ENCODE measurements around the gene ARV1.
"Not testable (repeated sequence)": the region's sequence is repeated elsewhere in the genome, so short reads cannot be mapped to it uniquely, and the experiment has no call there.

Gene ARV1

DNA sequence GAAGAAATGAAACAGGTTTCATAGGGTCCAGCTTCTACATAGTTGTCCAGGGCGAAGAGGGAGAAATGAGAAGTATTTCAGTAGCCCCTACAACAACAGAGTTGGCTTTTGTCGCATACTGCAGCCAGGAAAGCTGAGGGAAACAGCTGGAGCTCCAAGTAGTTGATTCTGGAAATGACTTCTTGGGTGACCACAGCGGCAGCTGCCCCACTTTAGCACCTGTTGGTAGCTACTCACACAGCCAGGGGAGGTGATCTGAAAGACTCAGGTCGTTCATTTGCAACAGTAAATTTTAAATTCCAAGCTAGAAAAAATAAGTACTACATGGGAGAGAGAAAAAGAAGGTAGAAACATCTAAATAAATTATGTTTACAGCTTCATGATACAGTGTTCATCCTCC is 2.5 kb upstream of the ARV1 start:
- no peak for DNase-seq (ENCODE audit: low spot score)
- TF ChIP-seq, protein P1, sequence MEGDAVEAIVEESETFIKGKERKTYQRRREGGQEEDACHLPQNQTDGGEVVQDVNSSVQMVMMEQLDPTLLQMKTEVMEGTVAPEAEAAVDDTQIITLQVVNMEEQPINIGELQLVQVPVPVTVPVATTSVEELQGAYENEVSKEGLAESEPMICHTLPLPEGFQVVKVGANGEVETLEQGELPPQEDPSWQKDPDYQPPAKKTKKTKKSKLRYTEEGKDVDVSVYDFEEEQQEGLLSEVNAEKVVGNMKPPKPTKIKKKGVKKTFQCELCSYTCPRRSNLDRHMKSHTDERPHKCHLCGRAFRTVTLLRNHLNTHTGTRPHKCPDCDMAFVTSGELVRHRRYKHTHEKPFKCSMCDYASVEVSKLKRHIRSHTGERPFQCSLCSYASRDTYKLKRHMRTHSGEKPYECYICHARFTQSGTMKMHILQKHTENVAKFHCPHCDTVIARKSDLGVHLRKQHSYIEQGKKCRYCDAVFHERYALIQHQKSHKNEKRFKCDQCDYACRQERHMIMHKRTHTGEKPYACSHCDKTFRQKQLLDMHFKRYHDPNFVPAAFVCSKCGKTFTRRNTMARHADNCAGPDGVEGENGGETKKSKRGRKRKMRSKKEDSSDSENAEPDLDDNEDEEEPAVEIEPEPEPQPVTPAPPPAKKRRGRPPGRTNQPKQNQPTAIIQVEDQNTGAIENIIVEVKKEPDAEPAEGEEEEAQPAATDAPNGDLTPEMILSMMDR (IDR thresholded peaks at IDR 0.05; ENCODE audit: extremely low read depth, missing control alignments): no peak

DNA sequence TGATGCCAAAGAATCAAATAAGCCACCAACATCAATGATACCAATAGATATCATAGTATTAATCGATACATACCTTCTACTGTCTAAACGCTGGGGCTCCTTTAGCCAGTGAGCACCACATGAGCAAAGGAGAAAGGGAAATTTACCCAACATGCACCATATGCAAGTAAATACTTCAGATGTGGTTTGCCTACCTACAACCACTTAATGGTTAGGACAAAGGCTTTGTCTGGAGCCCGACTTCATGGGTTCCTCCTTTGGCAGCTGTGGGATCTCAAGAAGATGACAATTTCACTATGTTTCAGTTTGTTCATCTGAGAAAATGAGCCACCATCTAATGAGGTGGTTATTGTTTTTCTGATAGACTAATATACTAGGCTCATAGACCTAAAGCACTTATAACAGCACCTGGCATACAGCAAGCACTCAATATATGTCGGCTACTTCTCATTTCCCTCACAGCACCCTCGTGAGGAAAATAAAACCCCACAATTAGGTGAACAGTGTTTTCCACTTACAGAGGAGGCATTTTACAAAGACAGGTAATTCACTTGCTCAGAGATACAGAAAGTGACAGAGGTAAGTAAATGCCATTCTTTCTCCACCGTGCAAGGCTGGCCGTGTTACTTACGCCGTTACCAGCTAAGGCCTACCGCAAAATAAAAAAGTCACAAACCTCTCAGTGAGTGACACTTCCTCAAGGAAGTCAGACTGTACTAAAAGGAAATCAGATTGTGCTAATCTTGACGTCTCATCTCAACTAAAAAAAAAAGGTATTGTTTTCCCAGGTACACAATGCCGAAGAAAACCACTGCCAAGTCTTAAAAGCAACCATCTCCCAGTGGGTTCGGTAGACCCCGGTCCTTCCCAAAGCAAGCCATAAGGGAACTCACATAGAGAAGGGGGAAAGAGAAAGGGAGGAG is 1.8 kb upstream of the ARV1 start:
- peak; percentile 22 for DNase-seq (ENCODE audit: low spot score)

DNA sequence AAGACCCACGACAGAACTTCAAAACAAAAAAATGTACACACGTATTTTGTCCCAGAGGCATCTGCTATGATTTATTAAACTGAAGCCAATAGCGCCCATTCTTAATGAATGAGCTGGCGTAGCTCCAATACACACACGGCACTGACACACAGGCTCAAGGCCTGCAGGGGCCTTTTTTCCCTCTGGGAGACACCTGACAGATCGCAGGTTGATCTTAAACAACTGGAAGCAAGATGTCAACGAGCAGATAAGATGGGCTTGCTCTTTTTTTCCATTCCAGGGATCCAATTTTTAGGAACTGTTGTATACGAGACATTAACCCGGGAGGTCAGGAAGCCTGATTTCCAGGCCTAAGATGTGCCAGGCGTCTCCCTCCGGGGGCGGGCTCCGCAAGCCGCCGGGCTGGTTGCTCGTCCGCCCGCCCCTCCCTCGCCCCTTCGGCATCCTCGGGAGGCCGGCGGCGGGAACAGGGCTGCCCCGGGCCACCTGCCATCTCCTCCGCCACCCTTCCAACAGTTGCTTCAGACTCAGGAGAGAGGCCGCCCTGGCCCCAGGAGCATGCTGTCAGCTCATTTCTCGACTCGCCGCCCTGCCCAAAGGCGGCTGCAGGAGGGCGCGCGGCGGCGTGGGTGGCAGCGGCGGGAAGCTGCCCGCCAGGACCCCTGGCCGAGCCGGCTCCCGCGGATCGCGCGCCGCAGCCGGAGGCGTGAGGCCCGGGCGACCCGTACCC is 968 bp upstream of the ARV1 start:
- TF ChIP-seq, protein P1 (IDR thresholded peaks at IDR 0.05; ENCODE audit: extremely low read depth, missing control alignments): no peak
- DNase-seq (ENCODE audit: low spot score): peak; percentile 35

More for the DNA sequence above, 1.8 kb upstream of the ARV1 start:
- TF ChIP-seq, protein P1 (IDR thresholded peaks at IDR 0.05; ENCODE audit: extremely low read depth, missing control alignments): no peak

DNA sequence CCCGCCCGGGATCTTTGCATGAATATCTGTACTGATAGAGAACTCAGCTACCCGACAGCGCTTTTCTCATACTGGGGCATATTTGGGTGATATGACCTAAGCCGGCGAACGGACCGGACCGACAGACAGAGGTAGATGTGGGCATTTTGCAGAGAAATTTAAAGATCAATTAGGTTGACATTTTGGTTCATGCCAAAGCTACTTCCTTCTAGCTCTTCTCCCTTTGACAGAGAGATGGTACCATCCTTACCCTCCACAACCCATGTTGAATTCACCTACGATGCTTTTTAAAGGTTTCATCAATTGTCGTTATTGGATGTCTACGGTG is 459 bp downstream of the ARV1 start:
- DNase-seq (ENCODE audit: low spot score): no peak
- TF ChIP-seq, protein P1 (IDR thresholded peaks at IDR 0.05; ENCODE audit: extremely low read depth, missing control alignments): no peak

DNA sequence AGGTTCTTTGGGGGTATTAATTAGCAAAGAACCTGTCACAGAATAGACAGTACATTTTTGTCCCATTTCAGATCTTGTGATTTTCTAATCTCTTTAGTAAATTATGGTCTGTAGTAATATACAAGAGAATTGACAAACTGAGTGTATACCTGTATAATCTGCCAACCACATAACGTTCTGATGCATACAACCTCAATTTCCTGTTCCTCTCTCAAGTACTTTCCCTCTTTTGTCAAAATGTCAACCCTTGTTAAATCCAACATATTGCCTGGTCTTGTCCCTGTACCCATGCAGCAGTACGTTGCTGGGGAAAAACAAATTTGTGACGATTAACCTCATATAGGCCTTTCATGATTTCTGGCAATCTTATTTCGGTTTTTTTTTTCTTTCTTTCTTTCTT is 1.1 kb downstream of the ARV1 start:
- DNase-seq (ENCODE audit: low spot score): no peak
- TF ChIP-seq, protein P1 (IDR thresholded peaks at IDR 0.05; ENCODE audit: extremely low read depth, missing control alignments): no peak

DNA sequence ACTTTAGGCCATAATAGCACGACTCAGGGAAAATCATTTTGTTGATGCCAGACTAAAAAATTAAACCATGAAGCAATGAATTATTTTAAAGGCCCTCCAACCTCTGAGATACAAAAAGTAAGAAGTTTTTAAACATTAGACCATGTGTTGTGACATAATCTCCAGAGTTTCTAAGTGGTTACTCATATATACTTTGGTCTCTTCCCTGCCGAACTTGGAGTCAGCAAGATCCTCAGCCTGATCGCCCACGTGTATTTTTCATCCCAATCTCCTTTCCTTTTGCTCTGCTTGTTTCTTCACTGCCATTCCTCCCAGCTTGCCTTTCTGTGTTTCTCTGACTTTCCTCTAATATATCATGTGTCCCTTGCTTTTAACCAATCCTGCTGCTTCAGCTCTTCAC is 3.8 kb downstream of the ARV1 start:
- TF ChIP-seq, protein P1 (IDR thresholded peaks at IDR 0.05; ENCODE audit: extremely low read depth, missing control alignments): no peak
- no peak for DNase-seq (ENCODE audit: low spot score)

DNA sequence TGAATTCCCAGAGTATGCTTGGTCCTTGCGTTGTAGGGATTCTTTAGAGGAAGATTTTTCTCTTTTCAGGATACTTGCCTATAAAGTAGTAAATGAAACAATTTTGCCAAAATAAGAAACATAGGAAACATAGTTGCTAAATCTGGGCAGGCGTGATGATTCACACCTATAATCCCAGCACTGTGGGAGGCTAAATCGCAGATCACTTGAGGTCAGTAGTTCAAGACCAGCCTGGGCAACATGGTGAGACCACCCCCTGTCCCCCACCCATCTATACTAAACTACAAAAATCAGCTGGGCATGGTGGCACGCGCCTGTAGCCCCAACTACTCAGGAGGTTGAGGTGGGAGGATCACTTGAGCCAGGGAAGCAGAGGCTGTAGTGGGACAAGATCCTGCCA is 4.9 kb downstream of the ARV1 start:
- DNase-seq (ENCODE audit: low spot score): no peak
- TF ChIP-seq, protein P1 (IDR thresholded peaks at IDR 0.05; ENCODE audit: extremely low read depth, missing control alignments): no peak

DNA sequence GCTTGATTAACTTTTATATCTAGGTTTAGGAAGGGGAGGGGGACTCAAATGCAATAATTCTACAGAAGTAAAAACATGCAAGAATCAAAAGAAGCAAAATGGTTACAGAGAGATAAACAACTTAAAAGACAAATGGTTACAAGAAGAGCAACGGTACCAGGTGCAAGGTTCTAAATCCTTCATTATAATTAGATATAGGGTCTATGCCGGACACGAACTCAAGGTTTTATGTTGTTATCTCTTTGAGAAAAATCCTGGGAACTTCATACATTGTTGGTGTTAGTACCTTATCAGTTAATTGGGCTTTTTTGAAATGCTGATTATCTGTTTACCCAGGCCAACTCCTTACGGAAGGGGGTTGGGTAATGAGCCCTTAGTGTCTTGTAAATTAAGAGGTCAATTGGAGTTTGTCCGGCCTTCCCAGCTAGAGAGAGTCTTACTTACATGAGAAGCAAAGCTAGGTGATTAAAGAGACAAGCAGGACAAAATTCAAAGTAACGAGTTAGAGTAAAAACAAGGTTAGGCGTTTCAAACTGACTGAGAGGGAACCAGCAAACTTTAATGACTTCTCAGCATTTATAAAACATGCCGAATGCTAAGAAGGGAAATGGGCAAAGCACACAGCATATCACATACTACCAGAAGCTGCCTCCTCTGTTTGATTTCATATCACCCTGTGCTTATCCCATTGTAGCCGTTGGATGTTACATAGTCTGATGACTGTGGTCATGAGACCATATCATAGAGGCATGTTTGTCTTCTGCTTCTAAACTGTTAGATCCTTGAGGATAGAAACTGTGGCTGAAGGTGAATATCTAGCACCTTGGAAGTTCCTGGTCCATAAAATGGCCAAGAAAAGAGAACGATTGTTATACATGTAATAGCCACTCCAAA is 6.0 kb downstream of the ARV1 start:
- DNase-seq (ENCODE audit: low spot score): not testable (repeated sequence)
